GM19397 (cell line): ENCODE measurements around the gene TNNT3.

ENCODE experiments used
- ATAC-seq: cut with Tn5 transposase; IDR thresholded peaks from one replicate; pipeline ENCODE4 v1.9.1; 2021; ENCODE audit warnings: mild to moderate bottlenecking, moderate library complexity; ENCODE audit not compliant: unreplicated experiment

TNNT3 gene

GRCh38 chr11:1920128-1920908 lies 815 bp downstream of the TNNT3 start:
- ATAC-seq: no peak

- ATAC-seq: no peak
Measured at GRCh38 chr11:1920909-1921573, 1.5 kb downstream of the TNNT3 start.

GRCh38 chr11:1921574-1922141 lies 2.2 kb downstream of the TNNT3 start:
- ATAC-seq: no peak

- no peak for ATAC-seq
Measured at GRCh38 chr11:1922481-1923081, 3.1 kb downstream of the TNNT3 start.

GRCh38 chr11:1923201-1923956 lies 3.9 kb downstream of the TNNT3 start:
- no peak for ATAC-seq

- ATAC-seq: no peak
Measured at GRCh38 chr11:1924181-1924580, 4.7 kb downstream of the TNNT3 start.

- no peak for ATAC-seq
Measured at GRCh38 chr11:1924646-1925372, 5.3 kb downstream of the TNNT3 start.

- no peak for ATAC-seq
Measured at GRCh38 chr11:1925373-1926155, 6.1 kb downstream of the TNNT3 start.

- no peak for ATAC-seq
Measured at GRCh38 chr11:1926156-1927025, 6.9 kb downstream of the TNNT3 start.

GRCh38 chr11:1927026-1927847 lies 7.7 kb downstream of the TNNT3 start:
- ATAC-seq: no peak

GRCh38 chr11:1927848-1928469 lies 8.5 kb downstream of the TNNT3 start:
- ATAC-seq: no peak

- no peak for ATAC-seq
Measured at GRCh38 chr11:1928470-1928890, 9.0 kb downstream of the TNNT3 start.

GRCh38 chr11:1928891-1929541 lies 9.5 kb downstream of the TNNT3 start:
- no peak for ATAC-seq

- no peak for ATAC-seq
Measured at GRCh38 chr11:1929621-1930461, 10.3 kb downstream of the TNNT3 start.

GRCh38 chr11:1930462-1930830 lies 10.9 kb downstream of the TNNT3 start:
- no peak for ATAC-seq
